GM10266 (cell line): ENCODE measurements around the gene STEAP2.

ENCODE experiments used
- DNase-seq: peaks from one replicate; pipeline ENCODE4 v3.0.0; 2012; ENCODE audit errors: extremely low spot score
- CTCF ChIP-seq: IDR thresholded peaks from 2 replicates; pipeline ENCODE4 v1.5.1; 2012; ENCODE audit warnings: mild to moderate bottlenecking, low read depth; ENCODE audit not compliant: control insufficient read depth, insufficient read depth; ENCODE audit errors: missing control alignments

The STEAP2 gene

GRCh38 chr7:90210981-90211380 lies 559 bp upstream of the STEAP2 start:
- TF ChIP-seq CTCF = no peak
- no peak for DNase-seq

GRCh38 chr7:90212149-90212495 lies 582 bp downstream of the STEAP2 start:
- no peak for TF ChIP-seq CTCF
- DNase-seq = peak; percentile 21

GRCh38 chr7:90213521-90213920 lies 2.0 kb downstream of the STEAP2 start:
- TF ChIP-seq CTCF = no peak
- no peak for DNase-seq

- DNase-seq = no peak
- no peak for TF ChIP-seq CTCF
Measured at GRCh38 chr7:90216080-90216674, 4.6 kb downstream of the STEAP2 start.

- no peak for DNase-seq
- TF ChIP-seq CTCF = no peak
Measured at GRCh38 chr7:90216771-90217170, 5.2 kb downstream of the STEAP2 start.

GRCh38 chr7:90222390-90222789 lies 10.8 kb downstream of the STEAP2 start:
- TF ChIP-seq CTCF = no peak
- no peak for DNase-seq

GRCh38 chr7:90222811-90223725 lies 11.5 kb downstream of the STEAP2 start:
- DNase-seq = no peak
- TF ChIP-seq CTCF = no peak
